HG02884 (cell line): ENCODE results near the gene TBX19.
A peak's percentile ranks its signal among the peaks of the same experiment; 100 is the strongest.

Experiments
- ATAC-seq: cut with Tn5 transposase; IDR thresholded peaks from one replicate; pipeline ENCODE4 v1.9.1; 2021; ENCODE audit warnings: mild to moderate bottlenecking, moderate library complexity; ENCODE audit not compliant: unreplicated experiment

TBX19 gene

DNA sequence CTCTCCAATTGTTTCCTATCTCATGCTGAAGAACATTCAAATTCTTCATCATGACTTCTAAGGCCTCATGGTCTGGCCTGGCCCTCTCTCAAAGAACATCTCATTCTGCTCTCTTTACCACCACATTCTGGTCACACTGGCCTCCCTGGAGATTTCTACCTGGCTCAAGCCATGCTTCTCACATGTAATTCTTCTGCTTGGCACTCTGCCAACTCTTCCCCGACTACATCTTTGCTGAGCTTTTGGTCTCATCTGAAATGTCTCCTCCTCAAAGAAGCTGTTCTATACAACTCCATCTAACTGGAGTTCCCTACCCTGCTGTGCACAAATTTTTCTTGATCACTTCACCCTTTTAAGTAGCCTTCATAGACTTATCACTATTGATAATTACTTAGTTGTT lies 1.4 kb upstream of the TBX19 start:
- no peak for ATAC-seq

DNA sequence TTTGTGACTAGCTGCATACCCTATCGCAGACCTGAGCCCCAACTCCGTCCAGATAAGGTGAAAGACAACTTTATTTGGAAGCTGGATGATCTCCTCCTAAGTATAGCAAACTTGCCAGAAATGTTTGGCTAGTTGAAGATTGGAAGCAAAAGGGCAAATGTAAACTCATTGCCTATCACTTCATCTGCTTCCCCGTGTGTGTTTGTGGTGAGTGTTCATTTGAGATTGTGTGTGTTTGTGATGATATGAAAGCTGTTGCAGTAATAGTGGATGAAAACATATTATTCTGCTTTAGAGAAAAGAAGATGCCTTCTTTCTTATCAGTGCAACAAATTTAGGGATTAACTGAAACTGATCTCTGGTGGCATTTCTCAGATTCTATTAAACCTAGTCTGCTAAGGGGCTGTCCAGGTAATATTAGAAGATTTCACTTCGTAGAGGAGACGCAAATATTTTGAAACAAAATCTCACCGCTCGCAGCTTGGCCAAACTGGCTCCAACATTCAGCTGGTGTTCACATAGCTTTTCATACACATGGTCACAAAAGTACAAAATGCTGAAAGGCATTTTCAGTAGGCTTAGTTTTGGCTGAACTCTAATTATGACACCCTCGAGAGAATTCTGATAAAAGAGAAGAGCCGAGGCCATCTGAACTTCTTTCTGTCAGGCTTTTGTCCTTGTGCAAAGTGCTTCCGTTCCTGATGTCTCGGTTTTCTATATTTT lies 1.1 kb downstream of the TBX19 start:
- ATAC-seq: no peak

DNA sequence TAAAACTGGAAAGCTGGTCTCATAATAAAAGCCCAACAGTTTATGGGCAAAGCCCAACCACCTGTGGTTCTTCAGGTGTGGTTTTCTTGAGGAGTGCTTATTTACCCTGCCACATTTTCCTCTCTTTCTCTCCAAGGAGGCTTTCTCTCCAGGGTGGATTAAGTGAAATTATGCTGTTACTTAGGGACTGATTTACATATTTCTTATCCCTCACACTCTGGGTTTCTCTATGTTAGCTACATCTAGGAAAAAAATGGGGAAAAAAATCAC lies 4.8 kb downstream of the TBX19 start:
- no peak for ATAC-seq

- no peak for ATAC-seq
These were observed 5.6 kb downstream of the TBX19 start for GRCh38 chr1:168285971-168286927.

- ATAC-seq: no peak
These were observed 6.6 kb downstream of the TBX19 start for GRCh38 chr1:168287237-168287664.

- ATAC-seq: no peak
These were observed 7.8 kb downstream of the TBX19 start for GRCh38 chr1:168288311-168289052.

- no peak for ATAC-seq
These were observed 10.7 kb downstream of the TBX19 start for GRCh38 chr1:168291222-168291837.

GRCh38 chr1:168293356-168293755 lies 12.7 kb downstream of the TBX19 start:
- no peak for ATAC-seq

DNA sequence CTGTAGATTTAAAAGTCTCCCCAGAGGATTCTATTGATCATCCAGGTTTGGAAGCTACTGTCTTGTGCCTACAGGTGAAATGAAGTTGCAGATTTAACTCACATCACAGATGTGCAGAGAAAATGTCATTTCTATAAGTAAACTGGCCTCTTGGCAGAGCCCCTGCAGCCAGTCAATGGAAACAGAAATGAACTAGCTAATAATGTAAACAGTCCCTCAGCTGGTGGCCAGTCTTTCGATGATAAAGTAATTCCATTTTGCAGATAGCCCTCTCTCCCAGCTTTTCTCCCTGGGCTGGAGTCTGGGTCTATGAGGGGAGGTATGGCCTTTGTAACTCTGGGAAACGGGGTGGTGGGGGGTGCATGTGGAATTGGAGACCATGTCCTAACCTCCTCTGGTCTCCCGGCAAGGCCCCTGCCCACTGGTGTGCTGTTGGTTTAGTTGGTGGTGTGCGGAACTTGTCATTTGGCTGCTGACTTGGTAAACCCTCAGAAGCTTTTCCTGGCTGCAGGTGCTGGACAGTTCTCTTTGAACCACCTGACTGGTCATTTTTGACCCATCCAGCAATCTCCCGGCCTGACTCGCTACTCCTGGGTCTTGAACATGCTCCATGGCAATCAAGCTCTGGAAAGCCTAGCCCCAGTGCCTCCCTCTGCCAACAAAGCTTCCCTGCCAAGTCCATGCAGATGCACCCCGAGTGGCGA lies 14.9 kb downstream of the TBX19 start:
- ATAC-seq: no peak

DNA sequence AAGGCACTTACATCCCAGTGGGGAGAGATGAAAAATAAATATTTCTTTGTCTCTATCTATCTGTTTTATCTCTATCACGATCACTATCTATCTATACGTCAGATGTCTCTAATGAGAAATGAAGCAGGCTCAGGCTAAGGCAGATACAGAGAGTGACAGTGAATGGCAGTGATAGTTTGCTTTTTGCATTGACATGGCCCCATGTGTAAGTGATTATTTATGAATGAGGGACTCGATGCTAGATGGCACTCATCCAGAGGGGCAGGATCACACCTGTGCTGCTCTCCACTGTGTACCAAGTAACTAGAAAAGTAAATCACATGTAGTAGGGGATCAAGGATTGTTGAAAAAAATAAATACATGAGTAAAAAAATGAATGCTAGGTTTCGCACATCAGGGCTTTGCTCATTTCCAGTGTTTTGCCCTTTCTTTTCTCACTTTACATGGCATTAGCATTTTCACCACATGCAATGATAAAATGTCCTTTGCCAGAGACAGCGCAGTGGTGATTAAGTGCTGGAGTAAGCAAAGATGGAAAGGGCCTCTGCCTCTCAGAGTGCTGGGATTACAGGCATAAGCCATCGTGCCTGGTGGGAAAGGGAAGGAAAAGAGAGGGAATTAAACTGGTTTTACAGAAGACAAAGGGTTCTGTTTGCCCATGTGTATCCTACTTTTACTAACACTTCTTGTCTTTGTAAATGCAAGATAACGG lies 16.5 kb downstream of the TBX19 start:
- no peak for ATAC-seq

DNA sequence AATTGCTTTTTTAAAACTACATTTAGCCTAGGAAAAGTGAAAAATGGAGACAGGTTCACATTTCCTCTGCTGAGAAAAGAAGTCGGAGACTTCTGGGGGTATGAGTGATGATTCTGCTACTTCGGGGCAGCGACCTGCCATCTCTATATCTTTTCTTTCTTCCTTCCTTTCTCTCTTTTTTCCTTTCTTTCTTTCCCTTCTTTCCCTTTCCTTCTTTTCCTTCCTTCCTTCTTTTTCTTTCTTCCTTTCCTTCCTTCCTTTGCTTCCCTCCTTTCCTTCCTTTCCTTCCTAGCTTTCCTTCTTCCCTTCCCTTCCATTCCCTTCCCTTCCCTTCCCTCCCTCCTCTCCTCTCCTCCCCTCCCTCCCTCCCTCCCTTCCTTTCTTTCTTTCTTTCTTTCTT lies 17.8 kb downstream of the TBX19 start:
- no peak for ATAC-seq

GRCh38 chr1:168300626-168301025 lies 19.9 kb downstream of the TBX19 start:
- no peak for ATAC-seq

- no peak for ATAC-seq
These were observed 21.1 kb downstream of the TBX19 start for GRCh38 chr1:168301664-168302320.

- ATAC-seq: no peak
These were observed 23.3 kb downstream of the TBX19 start for GRCh38 chr1:168303716-168304540.

DNA sequence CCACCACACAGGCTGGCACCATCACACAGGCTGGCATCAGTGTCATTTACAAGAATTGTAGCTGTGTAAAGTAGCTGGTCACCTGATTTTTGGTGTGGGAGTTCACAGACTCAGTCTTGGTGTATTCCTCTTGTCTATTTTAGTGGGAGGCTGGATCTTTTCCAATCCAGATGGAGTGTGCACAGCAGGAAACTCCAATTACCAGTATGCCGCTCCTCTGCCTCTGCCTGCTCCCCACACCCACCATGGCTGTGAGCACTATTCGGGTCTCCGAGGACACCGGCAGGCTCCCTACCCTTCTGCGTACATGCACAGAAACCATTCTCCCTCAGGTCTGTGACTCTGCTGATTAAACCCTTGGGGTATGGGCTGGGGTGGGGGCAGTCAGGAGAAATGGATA lies 24.2 kb downstream of the TBX19 start:
- ATAC-seq: no peak

DNA sequence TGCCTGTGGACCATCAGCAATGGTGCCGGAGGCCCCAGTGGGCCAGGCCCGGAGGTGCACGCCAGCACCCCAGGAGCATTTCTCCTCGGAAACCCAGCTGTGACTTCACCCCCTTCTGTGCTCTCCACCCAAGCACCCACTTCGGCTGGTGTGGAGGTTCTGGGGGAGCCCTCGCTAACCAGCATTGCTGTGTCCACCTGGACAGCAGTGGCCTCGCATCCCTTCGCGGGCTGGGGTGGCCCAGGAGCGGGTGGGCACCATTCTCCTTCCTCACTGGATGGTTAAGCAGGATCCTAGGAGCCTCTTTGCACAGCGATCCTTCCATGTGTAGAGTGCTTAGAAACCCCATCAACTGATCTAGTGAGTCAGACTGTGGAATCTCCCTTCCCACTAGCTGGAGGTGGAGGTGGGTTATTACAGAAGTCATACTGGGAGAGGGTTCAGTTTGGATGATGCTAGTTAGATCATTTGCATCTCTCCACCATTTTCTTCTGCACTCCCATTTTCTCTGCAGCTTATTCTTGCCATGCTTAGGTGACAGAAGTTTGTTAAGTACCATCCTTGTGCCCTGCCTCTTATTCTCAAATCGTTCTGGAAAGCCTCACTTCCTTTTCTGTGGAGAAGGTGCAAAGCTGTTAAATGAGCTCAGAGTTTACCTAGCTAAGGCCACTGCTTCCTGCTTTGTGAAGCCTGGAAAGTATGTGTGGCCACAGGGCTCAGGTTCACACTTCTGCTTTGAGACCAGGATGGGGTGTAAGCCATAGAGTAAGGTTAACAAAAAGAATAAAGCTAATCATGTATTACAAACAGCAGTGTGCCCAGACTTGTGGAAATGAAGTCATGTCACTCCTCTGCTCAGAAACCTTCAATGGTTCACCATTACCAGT lies 32.3 kb downstream of the TBX19 start:
- peak; percentile 57 for ATAC-seq

GRCh38 chr1:168316142-168316541 lies 35.5 kb downstream of the TBX19 start:
- ATAC-seq: no peak

DNA sequence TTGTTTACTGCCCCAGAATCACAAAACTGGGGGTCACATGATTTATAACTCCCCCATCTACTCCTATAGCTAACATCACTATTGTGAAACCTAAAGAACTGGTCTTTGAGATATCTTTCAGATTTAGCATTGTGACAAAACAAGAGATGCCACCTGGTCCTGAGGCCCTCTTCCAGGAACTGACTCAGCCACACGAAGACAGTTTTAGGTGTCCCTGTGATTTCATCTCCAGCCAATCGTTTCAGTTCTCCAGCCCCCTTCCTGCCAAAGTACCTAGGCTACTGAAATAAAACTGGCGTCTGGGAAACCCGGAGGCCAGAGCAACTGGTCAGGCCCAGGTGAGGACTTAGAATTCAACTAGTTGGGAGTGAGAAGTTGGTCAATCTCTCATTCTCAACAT lies 36.6 kb downstream of the TBX19 start:
- ATAC-seq: no peak
